Measurements from ENCODE around the gene SYCE1. TPM values are rescaled to one million over a fixed set of nuclear protein-coding genes. Genes with fewer than 3 reads are reported as not detected.
"Not testable (repeated sequence)": the region's sequence is repeated elsewhere in the genome, so short reads cannot be mapped to it uniquely, and the experiment has no call there.

The SYCE1 gene
- total and polyA plus RNA-seq, 4 donors = 0.08 to 0.87 (median 0.86) TPM; not detected in 1

DNA sequence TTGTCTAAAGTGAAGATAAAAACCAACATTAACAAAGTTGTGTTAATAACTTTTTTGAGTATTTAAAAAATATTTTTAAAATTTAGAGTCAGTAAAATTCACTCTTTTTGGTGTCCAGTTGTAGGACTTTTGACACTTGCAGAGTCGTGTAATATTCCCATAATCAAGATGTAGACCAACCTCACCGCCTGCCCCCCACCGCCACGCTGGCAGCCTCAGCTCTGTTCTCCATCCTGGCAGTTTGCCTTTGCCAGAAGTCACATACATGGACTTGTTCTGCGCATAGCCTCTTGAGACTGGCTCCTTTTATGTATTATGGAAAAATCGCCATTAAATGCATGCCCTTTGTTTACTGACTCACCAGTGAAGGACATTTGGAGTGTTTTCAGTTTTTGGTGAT is 27.3 kb upstream of the SYCE1 start:
- Histone ChIP-seq H3K4me1 (ENCODE audit: control insufficient read depth in 5 of 5, insufficient read depth in 5 of 5, low read length in 5 of 5) (no peaks in the 10 kb centered on the region), H3K27me3 (ENCODE audit: control insufficient read depth in 3 of 3, insufficient read depth in 3 of 3, low read length in 2 of 3) (no peaks in the 10 kb centered on the region), H3K9ac (ENCODE audit: insufficient read depth in 1 of 2, low read length in 2 of 2) (no peak overlapping the region), H3K4me3 (no peak overlapping the region), H3K36me3 (ENCODE audit: control insufficient read depth in 4 of 4, insufficient read depth in 4 of 4, low read length in 4 of 4) (no peaks in the 10 kb centered on the region), H3K9me3 (ENCODE audit: control insufficient read depth in 4 of 4, insufficient read depth in 3 of 4, low read length in 3 of 4) (peaks cover 0 to 3% (median 0%) of the 10 kb centered on the region in 4 donors), H3K27ac (ENCODE audit: low read depth in 1 of 2, low read length in 1 of 2) (no peak overlapping the region)
- ATAC-seq (ENCODE audit: insufficient read depth, low FRiP score) (no peak), DNase-seq (no peak)
- WGBS, 2 donors = 77 to 79% methylated on average over 6 of the region's 6 CpGs
- TF ChIP-seq, protein P1, sequence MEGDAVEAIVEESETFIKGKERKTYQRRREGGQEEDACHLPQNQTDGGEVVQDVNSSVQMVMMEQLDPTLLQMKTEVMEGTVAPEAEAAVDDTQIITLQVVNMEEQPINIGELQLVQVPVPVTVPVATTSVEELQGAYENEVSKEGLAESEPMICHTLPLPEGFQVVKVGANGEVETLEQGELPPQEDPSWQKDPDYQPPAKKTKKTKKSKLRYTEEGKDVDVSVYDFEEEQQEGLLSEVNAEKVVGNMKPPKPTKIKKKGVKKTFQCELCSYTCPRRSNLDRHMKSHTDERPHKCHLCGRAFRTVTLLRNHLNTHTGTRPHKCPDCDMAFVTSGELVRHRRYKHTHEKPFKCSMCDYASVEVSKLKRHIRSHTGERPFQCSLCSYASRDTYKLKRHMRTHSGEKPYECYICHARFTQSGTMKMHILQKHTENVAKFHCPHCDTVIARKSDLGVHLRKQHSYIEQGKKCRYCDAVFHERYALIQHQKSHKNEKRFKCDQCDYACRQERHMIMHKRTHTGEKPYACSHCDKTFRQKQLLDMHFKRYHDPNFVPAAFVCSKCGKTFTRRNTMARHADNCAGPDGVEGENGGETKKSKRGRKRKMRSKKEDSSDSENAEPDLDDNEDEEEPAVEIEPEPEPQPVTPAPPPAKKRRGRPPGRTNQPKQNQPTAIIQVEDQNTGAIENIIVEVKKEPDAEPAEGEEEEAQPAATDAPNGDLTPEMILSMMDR (IDR thresholded peaks at IDR 0.05; ENCODE audit: control extremely low read depth, extremely low read depth) = no peak

DNA sequence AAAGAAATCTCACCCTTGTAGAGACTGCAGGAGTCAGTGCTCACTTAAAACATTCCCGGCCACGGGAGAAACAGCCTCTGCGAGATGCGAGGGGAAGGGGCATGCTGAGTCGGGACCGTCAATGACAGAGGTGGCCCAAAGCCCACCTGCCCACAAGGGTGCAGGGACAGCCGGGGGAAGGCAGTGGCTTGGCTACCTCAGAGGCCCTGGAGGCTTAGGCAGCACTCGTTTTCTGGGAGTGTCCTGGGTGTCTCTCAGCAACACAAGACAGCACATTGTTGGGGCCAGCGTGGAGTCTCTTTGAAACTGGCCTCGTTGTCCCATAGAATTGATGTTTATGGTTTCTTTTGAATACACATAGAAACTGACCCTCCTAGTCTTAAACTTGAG is 25.6 kb upstream of the SYCE1 start:
- no peak overlapping the region for H3K4me3 ChIP-seq
- no peak overlapping the region for H3K9ac ChIP-seq (ENCODE audit: insufficient read depth in 1 of 2, low read length in 2 of 2)
- ATAC-seq (ENCODE audit: insufficient read depth, low FRiP score) = no peak
- WGBS, 2 donors = 75 to 86% methylated on average over 10 of the region's 10 CpGs
- no peak overlapping the region for H3K27ac ChIP-seq (ENCODE audit: low read depth in 1 of 2, low read length in 1 of 2)
- no peaks in the 10 kb centered on the region for H3K4me1 ChIP-seq (ENCODE audit: control insufficient read depth in 5 of 5, insufficient read depth in 5 of 5, low read length in 5 of 5)
- H3K9me3 ChIP-seq (ENCODE audit: control insufficient read depth in 4 of 4, insufficient read depth in 3 of 4, low read length in 3 of 4) = peaks cover 0 to 3% (median 0%) of the 10 kb centered on the region in 4 donors
- DNase-seq = no peak
- TF ChIP-seq, protein P1 (IDR thresholded peaks at IDR 0.05; ENCODE audit: control extremely low read depth, extremely low read depth) = no peak
- H3K27me3 ChIP-seq (ENCODE audit: control insufficient read depth in 3 of 3, insufficient read depth in 3 of 3, low read length in 2 of 3) = no peaks in the 10 kb centered on the region
- H3K36me3 ChIP-seq (ENCODE audit: control insufficient read depth in 4 of 4, insufficient read depth in 4 of 4, low read length in 4 of 4) = no peaks in the 10 kb centered on the region

DNA sequence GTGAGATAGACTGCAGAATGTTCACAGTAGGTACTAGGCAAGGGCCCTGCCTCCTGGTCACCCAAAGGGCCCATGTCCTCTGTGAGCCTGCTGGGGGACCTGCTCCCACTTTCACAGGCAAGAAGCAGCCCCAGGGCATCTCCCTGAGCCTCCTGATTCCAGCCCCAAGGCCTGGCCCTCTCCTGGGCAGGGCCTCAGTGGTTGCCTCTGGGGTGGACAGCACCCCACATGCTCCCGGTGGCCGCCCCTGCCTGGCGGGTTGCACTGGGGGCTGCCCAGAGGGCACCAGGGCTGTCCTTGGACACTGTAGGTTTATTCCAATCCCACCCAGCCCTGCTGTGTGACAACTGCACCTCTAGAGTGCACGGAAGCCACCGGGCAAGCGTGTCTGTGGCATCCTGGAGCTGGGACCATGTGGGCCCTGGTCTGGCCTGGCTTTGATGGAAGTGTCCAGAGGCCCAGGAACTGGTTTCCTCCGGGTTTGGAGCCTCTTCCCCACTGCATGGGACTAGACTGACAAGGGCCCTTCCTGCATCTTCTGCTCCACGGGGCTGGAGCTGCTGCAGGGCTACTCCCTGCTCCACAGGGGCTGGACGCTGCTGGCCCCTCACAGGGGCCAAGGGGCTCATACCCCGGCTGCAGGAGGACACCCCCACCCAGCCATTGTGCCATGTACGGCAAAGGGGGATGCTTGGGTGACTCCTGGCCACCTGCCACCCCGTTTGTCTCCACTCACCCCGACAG is 25.0 kb upstream of the SYCE1 start:
- no peak overlapping the region for H3K27ac ChIP-seq (ENCODE audit: low read depth in 1 of 2, low read length in 1 of 2)
- TF ChIP-seq, protein P1 (IDR thresholded peaks at IDR 0.05; ENCODE audit: control extremely low read depth, extremely low read depth) = no peak
- H3K9me3 ChIP-seq (ENCODE audit: control insufficient read depth in 4 of 4, insufficient read depth in 3 of 4, low read length in 3 of 4) = peaks cover 0 to 3% (median 0%) of the 10 kb centered on the region in 4 donors
- H3K4me1 ChIP-seq (ENCODE audit: control insufficient read depth in 5 of 5, insufficient read depth in 5 of 5, low read length in 5 of 5) = no peaks in the 10 kb centered on the region
- H3K36me3 ChIP-seq (ENCODE audit: control insufficient read depth in 4 of 4, insufficient read depth in 4 of 4, low read length in 4 of 4) = no peaks in the 10 kb centered on the region
- DNase-seq (no peak), ATAC-seq (ENCODE audit: insufficient read depth, low FRiP score) (no peak)
- no peaks in the 10 kb centered on the region for H3K27me3 ChIP-seq (ENCODE audit: control insufficient read depth in 3 of 3, insufficient read depth in 3 of 3, low read length in 2 of 3)
- 74 to 79% methylated on average over 10 to 13 of the region's 13 CpGs for WGBS, 2 donors
- H3K4me3 ChIP-seq = no peak overlapping the region
- H3K9ac ChIP-seq (ENCODE audit: insufficient read depth in 1 of 2, low read length in 2 of 2) = no peak overlapping the region

DNA sequence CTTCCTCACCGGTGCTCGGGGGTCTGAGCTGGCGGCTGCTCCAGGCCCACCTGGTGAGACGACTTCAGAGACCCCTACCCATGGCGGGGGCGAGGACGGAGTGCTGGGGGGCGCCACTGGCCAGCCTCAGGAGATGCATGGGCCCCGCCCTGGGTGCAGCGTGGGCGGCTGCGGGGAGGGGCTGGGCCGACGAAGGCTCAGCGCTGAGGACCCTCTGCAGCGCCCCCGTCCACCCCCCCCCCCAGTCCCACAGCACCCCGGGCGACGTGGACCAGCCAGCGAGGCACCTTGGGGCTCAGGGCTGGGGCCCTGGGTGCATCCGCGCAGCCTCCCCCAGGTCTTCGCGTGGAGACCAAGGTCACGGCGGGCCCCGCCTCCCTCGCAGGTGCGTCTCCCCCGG is 11.7 kb upstream of the SYCE1 start:
- not testable (repeated sequence) for H3K4me1 ChIP-seq (ENCODE audit: control insufficient read depth in 5 of 5, insufficient read depth in 5 of 5, low read length in 5 of 5); H3K9ac ChIP-seq (ENCODE audit: insufficient read depth in 1 of 2, low read length in 2 of 2); H3K36me3 ChIP-seq (ENCODE audit: control insufficient read depth in 4 of 4, insufficient read depth in 4 of 4, low read length in 4 of 4); DNase-seq; H3K27ac ChIP-seq (ENCODE audit: low read depth in 1 of 2, low read length in 1 of 2); ATAC-seq (ENCODE audit: insufficient read depth, low FRiP score); H3K4me3 ChIP-seq; H3K27me3 ChIP-seq (ENCODE audit: control insufficient read depth in 3 of 3, insufficient read depth in 3 of 3, low read length in 2 of 3)
- peaks cover 0 to 15% (median 10%) of the 10 kb centered on the region in 4 donors for H3K9me3 ChIP-seq (ENCODE audit: control insufficient read depth in 4 of 4, insufficient read depth in 3 of 4, low read length in 3 of 4)
- 66% methylated on average over 20 of the region's 31 CpGs; no CpG with 5 or more reads in 1 of the 2 donors for WGBS, 2 donors

DNA sequence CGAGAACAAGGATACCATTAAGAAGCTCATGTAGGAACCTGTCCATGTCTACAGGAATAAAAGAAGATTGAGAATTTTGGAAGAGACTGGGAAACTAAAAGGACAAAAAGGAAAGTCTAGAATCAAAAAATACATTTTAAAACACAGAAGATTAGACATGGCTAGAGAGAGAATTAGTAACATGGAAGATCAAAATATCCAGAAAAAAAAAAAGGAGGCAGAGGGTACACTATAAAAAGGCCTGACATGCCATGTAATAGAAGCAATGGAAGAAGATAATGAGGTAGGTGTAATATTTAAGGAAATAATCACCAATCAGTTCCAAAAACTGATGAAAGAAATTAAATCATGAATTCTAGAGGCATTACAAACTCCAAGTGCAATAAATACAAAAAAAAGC is 8.1 kb upstream of the SYCE1 start:
- H3K9ac ChIP-seq (ENCODE audit: insufficient read depth in 1 of 2, low read length in 2 of 2); DNase-seq; H3K36me3 ChIP-seq (ENCODE audit: control insufficient read depth in 4 of 4, insufficient read depth in 4 of 4, low read length in 4 of 4); H3K27me3 ChIP-seq (ENCODE audit: control insufficient read depth in 3 of 3, insufficient read depth in 3 of 3, low read length in 2 of 3); H3K27ac ChIP-seq (ENCODE audit: low read depth in 1 of 2, low read length in 1 of 2); H3K4me3 ChIP-seq; H3K4me1 ChIP-seq (ENCODE audit: control insufficient read depth in 5 of 5, insufficient read depth in 5 of 5, low read length in 5 of 5); ATAC-seq (ENCODE audit: insufficient read depth, low FRiP score): not testable (repeated sequence)
- 81 to 83% methylated on average over 1 of the region's 1 CpG for WGBS, 2 donors
- H3K9me3 ChIP-seq (ENCODE audit: control insufficient read depth in 4 of 4, insufficient read depth in 3 of 4, low read length in 3 of 4) = peaks cover 0 to 15% (median 9%) of the 10 kb centered on the region in 4 donors

DNA sequence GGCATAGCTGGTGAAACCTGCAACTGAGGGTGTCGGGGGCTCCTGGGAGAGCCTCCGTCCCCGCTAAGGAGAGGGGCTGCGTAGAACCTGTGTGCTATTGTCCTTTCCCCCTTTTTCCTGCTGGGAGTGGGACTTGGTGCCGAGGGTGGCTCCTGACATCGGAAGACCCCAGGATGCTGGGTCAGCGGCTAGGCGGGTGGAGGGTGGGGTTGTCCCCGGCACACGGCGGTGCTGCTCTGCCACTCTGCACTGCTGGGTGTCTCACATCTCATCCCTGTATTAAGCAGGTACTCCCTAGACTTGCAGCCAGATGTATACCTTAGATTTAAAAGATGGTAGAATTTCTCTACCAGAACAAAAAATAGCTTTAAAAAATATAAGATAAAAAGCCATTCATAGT is 6.7 kb upstream of the SYCE1 start:
- not testable (repeated sequence) for H3K9ac ChIP-seq (ENCODE audit: insufficient read depth in 1 of 2, low read length in 2 of 2); H3K4me3 ChIP-seq; H3K27me3 ChIP-seq (ENCODE audit: control insufficient read depth in 3 of 3, insufficient read depth in 3 of 3, low read length in 2 of 3); H3K4me1 ChIP-seq (ENCODE audit: control insufficient read depth in 5 of 5, insufficient read depth in 5 of 5, low read length in 5 of 5); H3K27ac ChIP-seq (ENCODE audit: low read depth in 1 of 2, low read length in 1 of 2); ATAC-seq (ENCODE audit: insufficient read depth, low FRiP score); H3K36me3 ChIP-seq (ENCODE audit: control insufficient read depth in 4 of 4, insufficient read depth in 4 of 4, low read length in 4 of 4); DNase-seq
- WGBS, 2 donors = 89 to 95% methylated on average over 11 of the region's 11 CpGs
- peaks cover 0 to 16% (median 13%) of the 10 kb centered on the region in 4 donors for H3K9me3 ChIP-seq (ENCODE audit: control insufficient read depth in 4 of 4, insufficient read depth in 3 of 4, low read length in 3 of 4)
